Gastrocnemius medialis (tissue), 4 donors: ENCODE results near the gene MAPK6. TPM values are rescaled to one million over a fixed set of nuclear protein-coding genes. Genes with fewer than 3 reads are reported as not detected.

Experiments used
- ATAC-seq, 2 donors: fragments of 150-250 bp; one replicate each; pipeline ENCODE4 v1.9.1; 2016
- DNase-seq, 2 donors: peaks; one replicate each; pipeline ENCODE4 v3.0.0-alpha.2; 2019
- H3K27ac ChIP-seq, 4 donors: fragments of 200-600 bp; sonication (generic); 1 replicate in 1 of 4; 2 replicates in 3 of 4; pipeline ENCODE4 v1.5.1; 2016 to 2018; ENCODE audit warnings: mild to moderate bottlenecking in 2 of 4, moderate library complexity in 1 of 4
- H3K27me3 ChIP-seq, 3 donors: fragments of 200-600 bp; sonication (generic) in 2 of 3; 1 replicate in 1 of 3; 2 replicates in 2 of 3; pipeline versions ENCODE4 v1.5.1 to v1.6.0; 2016 to 2019; ENCODE audit warnings: mild to moderate bottlenecking in 1 of 3, moderate library complexity in 1 of 3
- H3K36me3 ChIP-seq, 2 donors: fragments of 200-600 bp; sonication (generic) in 1 of 2; one replicate each; pipeline ENCODE4 v1.5.1; 2017 to 2018
- H3K4me1 ChIP-seq, 2 donors: fragments of 200-600 bp; sonication (generic) in 1 of 2; one replicate each; pipeline ENCODE4 v1.5.1; 2016 to 2017; ENCODE audit warnings: mild to moderate bottlenecking in 2 of 2
- H3K4me3 ChIP-seq, 4 donors: fragments of 200-600 bp; sonication (generic) in 3 of 4; 1 replicate in 1 of 4; 2 replicates in 3 of 4; pipeline ENCODE4 v1.5.1; 2016 to 2019; ENCODE audit warnings: mild to moderate bottlenecking in 2 of 4
- H3K9me3 ChIP-seq, 3 donors: fragments of 200-600 bp; sonication (generic) in 2 of 3; 1 replicate in 1 of 3; 2 replicates in 2 of 3; pipeline ENCODE4 v1.5.1; 2016 to 2019
- POLR2A ChIP-seq, 2 donors: fragments of 450-650 bp; IDR thresholded peaks; one replicate each; pipeline ENCODE4 v1.6.1; 2017; ENCODE audit warnings: antibody characterized with exemption in 2 of 2, mild to moderate bottlenecking in 2 of 2, moderate library complexity in 2 of 2
- in situ Hi-C, 4 donors: fragments of 200-750 bp; cut with MboI; loops; one replicate each; pipeline versions ENCODE4 v1.15.0 to v1.8.0; 2017; ENCODE audit warnings: low sequenced_read_pairs in 4 of 4
- intact Hi-C: fragments of 100-400 bp; cut with DNase I; formaldehyde crosslinking; loops from one replicate; pipeline ENCODE4 v1.15.1; 2023; ENCODE audit warnings: low total_unique reads
- total RNA-seq, 4 donors: library from RNA; depleted of rRNA; stranded (reverse); fragments of >200 nt; gene quantifications; one replicate each; pipeline versions ENCODE4 v1.1.0 to v1.2.3, GENCODE V29; 2016
- TF ChIP-seq, protein P1 (sequence below), 5 experiments: fragments of 450-650 bp in 3 of 5; fragments of 200-600 bp in 2 of 5; sonication (generic) in 2 of 5; IDR thresholded peaks in 4 of 5; conservative IDR thresholded peaks in 1 of 5; 1 replicate in 4 of 5; 2 replicates in 1 of 5; pipeline ENCODE4 v1.5.1; 2016 to 2019; ENCODE audit warnings: antibody characterized with exemption in 5 of 5, mild to moderate bottlenecking in 3 of 5, moderate library complexity in 3 of 5

Gene MAPK6
- total RNA-seq, 4 donors from 2014 or later = 47.6 to 84.4 (median 56.4) TPM

DNA sequence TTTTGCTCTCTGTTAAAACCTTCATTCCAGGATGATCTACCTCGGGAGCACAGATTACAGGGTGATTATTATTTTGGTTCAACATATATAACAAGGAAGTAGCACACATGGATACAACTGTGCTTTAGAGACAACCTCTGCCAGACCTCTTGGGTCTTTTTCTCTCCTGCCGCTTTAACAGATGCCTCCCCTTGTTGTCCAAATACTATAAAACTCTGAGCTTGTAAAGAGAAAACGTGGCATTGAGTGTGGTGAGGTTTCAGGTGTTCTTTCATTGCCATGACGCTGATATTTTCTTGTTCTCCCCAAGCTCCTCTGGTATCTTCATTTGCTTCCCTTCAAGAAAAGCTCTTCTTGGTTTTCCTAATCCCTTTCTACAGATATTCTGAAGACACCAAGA lies 64.6 kb downstream of the MAPK6 start:
- ATAC-seq = no peak
- no peak for TF ChIP-seq POLR2A (IDR thresholded peaks at IDR 0.05)
- TF ChIP-seq, protein P1, sequence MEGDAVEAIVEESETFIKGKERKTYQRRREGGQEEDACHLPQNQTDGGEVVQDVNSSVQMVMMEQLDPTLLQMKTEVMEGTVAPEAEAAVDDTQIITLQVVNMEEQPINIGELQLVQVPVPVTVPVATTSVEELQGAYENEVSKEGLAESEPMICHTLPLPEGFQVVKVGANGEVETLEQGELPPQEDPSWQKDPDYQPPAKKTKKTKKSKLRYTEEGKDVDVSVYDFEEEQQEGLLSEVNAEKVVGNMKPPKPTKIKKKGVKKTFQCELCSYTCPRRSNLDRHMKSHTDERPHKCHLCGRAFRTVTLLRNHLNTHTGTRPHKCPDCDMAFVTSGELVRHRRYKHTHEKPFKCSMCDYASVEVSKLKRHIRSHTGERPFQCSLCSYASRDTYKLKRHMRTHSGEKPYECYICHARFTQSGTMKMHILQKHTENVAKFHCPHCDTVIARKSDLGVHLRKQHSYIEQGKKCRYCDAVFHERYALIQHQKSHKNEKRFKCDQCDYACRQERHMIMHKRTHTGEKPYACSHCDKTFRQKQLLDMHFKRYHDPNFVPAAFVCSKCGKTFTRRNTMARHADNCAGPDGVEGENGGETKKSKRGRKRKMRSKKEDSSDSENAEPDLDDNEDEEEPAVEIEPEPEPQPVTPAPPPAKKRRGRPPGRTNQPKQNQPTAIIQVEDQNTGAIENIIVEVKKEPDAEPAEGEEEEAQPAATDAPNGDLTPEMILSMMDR (IDR thresholded peaks at IDR 0.05 in 4 of 5, conservative IDR thresholded peaks at IDR 0.05 in 1 of 5) = no peak
- H3K4me1 ChIP-seq = no peaks in the 10 kb centered on the region
- no peak for DNase-seq
- intact Hi-C loops = no loop called here
- no peak overlapping the region for H3K27ac ChIP-seq
- no peaks in the 10 kb centered on the region for H3K36me3 ChIP-seq
- in situ Hi-C loops = loop anchor here in 2 of 4 donors (10.0 to 25.0 kb wide), 2 partner anchors 96 to 119 kb away; no protein-coding TSS in a partner anchor
- no peaks in the 10 kb centered on the region for H3K9me3 ChIP-seq
- no peak overlapping the region for H3K4me3 ChIP-seq
- H3K27me3 ChIP-seq = no peaks in the 10 kb centered on the region

DNA sequence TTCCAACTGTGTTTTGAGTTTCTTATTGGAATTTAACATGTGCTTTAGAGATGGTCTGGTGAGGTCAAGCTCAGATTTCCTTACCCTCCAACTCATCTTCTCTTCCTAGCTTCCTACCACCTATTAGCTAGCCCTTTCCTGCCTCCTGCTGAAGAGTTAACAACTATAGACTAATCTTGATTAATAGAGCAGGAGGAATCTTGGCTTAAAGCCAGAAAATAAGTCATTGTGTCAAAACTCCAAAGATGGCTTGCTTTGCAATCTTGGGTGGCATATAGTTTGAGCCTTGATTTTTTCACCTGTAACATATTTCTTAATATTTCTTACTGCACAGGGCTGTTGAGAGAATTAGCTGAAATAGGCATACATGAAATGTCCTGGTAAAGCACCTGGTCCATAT lies 66.3 kb downstream of the MAPK6 start:
- in situ Hi-C loops (loop anchor here in 2 of 4 donors (10.0 to 25.0 kb wide), 2 partner anchors 98 to 120 kb away; no protein-coding TSS in a partner anchor), intact Hi-C loops (no loop called here)
- H3K4me1 ChIP-seq = no peaks in the 10 kb centered on the region

DNA sequence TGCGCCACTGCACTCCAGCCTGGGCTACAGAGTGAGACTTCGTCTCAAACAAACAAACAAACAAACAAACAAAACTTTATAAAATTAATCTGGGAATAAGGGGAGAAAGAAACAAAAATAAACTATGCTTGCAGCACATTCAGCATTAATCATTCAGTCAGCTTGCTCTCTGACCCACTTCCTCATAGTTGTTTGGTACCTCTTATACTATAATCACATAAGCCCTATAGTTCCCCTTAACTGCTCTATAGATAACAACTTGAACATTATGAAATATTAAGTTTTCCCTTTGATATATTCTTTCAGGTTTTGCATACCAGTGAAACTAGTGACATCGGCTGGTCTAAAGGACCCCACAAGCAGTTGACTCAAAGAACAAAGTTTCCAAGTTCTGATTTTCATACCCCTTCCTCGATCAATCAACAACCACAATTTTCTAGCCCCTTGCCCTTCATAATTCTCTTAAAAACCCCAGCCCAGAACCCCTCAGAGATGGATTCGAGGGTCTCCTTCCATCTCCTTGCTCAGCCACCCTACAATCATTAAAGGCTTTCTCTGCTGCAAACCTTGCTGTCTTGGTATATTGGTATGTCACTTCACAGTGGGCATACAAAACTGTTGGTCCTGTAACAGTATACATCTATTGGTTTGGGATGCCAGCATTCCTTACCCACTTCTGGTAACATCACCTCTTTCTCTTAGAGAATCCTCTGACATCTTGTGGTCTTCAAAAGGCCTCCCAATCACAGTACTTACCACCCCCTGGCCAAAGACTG lies 67.2 kb downstream of the MAPK6 start:
- no peak overlapping the region for H3K4me3 ChIP-seq
- ATAC-seq (no peak), DNase-seq (no peak)
- intact Hi-C loops = no loop called here
- no peaks in the 10 kb centered on the region for H3K4me1 ChIP-seq
- in situ Hi-C loops = loop anchor here in 2 of 4 donors (10.0 to 25.0 kb wide), 2 partner anchors 99 to 121 kb away; no protein-coding TSS in a partner anchor
- H3K27ac ChIP-seq = no peak overlapping the region
- TF ChIP-seq POLR2A (IDR thresholded peaks at IDR 0.05) = no peak
- H3K9me3 ChIP-seq = peaks cover 0 to 4% (median 0%) of the 10 kb centered on the region in 3 donors
- peaks cover 0 to 4% (median 0%) of the 10 kb centered on the region in 3 donors for H3K27me3 ChIP-seq
- H3K36me3 ChIP-seq = no peaks in the 10 kb centered on the region

More for the DNA sequence above, 66.3 kb downstream of the MAPK6 start:
- no peak overlapping the region for H3K4me3 ChIP-seq
- H3K27me3 ChIP-seq = peaks cover 0 to 4% (median 0%) of the 10 kb centered on the region in 3 donors
- no peak overlapping the region for H3K27ac ChIP-seq
- DNase-seq (no peak), ATAC-seq (no peak)
- H3K36me3 ChIP-seq = no peaks in the 10 kb centered on the region
- TF ChIP-seq POLR2A (IDR thresholded peaks at IDR 0.05) = no peak
- TF ChIP-seq, protein P1 (IDR thresholded peaks at IDR 0.05 in 4 of 5, conservative IDR thresholded peaks at IDR 0.05 in 1 of 5) = no peak
- peaks cover 0 to 2% (median 0%) of the 10 kb centered on the region in 3 donors for H3K9me3 ChIP-seq

DNA sequence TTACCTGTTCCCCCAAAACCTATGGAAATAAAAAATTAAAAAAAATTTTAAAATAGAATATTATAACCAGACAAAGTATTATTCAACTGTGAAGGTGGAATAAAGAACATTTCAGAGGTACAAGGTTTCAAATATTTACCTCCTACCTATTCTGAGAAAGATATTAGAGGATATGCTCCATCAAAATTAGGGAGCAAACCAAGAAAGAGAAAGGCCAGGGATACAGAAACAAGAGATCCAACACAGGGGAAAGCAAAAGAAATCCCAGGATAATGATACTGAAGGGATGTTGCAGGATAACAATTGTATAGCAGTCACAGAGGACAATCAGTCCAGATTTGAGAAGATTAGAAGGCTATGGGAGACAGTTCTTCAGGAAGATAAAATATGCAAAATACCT lies 71.2 kb downstream of the MAPK6 start:
- ATAC-seq (no peak), DNase-seq (no peak)
- H3K4me3 ChIP-seq = no peak overlapping the region
- H3K4me1 ChIP-seq = peaks cover 0 to 7% of the 10 kb centered on the region in 2 donors
- no peak overlapping the region for H3K27ac ChIP-seq
- in situ Hi-C loops (loop anchor here in 1 of 4 donors (25.0 kb wide), 1 partner anchor 103 kb away; no protein-coding TSS in a partner anchor), intact Hi-C loops (no loop called here)
- peaks cover 0 to 4% (median 0%) of the 10 kb centered on the region in 3 donors for H3K27me3 ChIP-seq
- H3K36me3 ChIP-seq = no peaks in the 10 kb centered on the region
- peaks cover 0 to 4% (median 0%) of the 10 kb centered on the region in 3 donors for H3K9me3 ChIP-seq
- no peak for TF ChIP-seq POLR2A (IDR thresholded peaks at IDR 0.05)
- TF ChIP-seq, protein P1 (IDR thresholded peaks at IDR 0.05 in 4 of 5, conservative IDR thresholded peaks at IDR 0.05 in 1 of 5) = no peak

DNA sequence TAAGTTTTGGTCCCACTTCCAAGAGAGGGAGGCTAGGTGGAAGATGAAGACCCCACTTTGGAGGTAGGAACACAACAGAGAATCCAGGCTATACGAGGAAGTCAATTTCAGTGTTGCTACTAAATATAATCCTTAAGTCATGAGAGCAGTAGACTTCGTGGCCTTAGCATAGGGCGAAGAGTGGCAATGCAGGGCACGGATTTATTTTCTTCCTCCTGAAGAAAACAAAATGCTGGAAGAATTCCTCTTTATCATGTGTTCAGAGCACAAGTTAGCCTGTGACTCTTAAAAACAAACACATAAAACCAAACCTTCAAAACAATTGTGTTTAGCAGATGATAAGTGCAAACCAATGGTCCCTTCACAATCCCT lies 74.1 kb downstream of the MAPK6 start:
- in situ Hi-C loops (loop anchor here in 1 of 4 donors (25.0 kb wide), 1 partner anchor 106 kb away; no protein-coding TSS in a partner anchor), intact Hi-C loops (no loop called here)
- no peak overlapping the region for H3K4me3 ChIP-seq
- TF ChIP-seq, protein P1 (IDR thresholded peaks at IDR 0.05 in 4 of 5, conservative IDR thresholded peaks at IDR 0.05 in 1 of 5) = no peak
- TF ChIP-seq POLR2A (IDR thresholded peaks at IDR 0.05) = no peak
- peak overlapping the region in 1 of 4 donors; percentile 43 for H3K27ac ChIP-seq
- peaks cover 0 to 4% (median 0%) of the 10 kb centered on the region in 3 donors for H3K27me3 ChIP-seq
- peaks cover 0 to 4% (median 0%) of the 10 kb centered on the region in 3 donors for H3K9me3 ChIP-seq
- ATAC-seq (peak in 1 of 2 donors; percentile 6), DNase-seq (no peak)
- peaks cover 0 to 7% of the 10 kb centered on the region in 2 donors for H3K4me1 ChIP-seq
- H3K36me3 ChIP-seq = no peaks in the 10 kb centered on the region
